Fibroblast of skin of left biceps (primary cell): Measurements from ENCODE around the gene RCOR2.
"Not testable (repeated sequence)": the region's sequence is repeated elsewhere in the genome, so short reads cannot be mapped to it uniquely, and the experiment has no call there.

Experiments used
- DNase-seq, 2 experiments: peaks; one replicate each; pipeline ENCODE4 v3.0.0-alpha.2; 2013; ENCODE audit warnings: low read depth in 2 of 2

RCOR2 gene

DNA sequence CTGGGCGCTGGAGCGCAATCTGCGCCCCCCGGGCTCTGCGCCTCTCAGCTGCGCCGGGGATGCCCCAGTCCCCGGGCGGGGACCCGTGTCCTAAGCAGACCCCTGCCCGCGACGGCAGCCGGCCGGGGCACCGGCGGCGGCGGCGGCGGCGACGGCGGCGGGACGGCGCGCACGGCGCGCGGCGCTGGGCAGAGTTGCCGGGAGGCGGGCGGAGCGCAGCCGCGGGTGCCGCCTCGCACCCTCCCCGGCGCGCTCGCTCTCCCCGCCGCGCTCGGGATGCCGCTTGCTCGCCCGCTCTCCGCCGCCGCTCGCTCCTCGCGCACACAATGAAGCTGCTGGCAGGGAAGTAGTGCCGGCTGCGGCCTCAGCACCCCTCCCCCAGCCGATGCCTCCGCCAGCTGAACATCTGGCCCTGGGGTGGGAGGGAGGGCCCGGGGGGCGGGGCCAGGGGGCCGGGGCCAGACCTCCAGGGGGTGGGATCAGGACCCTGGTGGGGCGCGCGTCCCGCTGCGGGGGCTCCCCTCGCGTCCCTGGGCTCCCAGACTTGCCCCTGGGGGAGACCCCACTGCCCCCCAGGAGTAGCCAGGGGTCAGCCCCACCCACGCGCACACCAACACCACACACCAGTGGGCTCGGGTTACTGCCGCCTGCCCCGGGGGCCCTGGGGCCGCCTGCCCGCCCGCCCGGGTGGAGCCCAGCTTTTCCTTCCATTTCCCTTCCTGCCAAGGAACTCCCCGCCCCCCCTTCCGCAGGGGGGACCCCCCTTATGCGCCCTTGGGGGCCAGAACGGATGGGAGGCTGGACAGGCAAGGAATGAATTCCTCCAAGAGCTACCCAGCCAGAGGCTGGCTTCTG, at the start of gene RCOR2:
Gene RCOR2 (minus strand): TSS at position 328 of the 855 bp plus-strand sequence. CDS start 708 bp downstream, outside the sequence.
- DNase-seq = peak; percentile 73 to 74

DNA sequence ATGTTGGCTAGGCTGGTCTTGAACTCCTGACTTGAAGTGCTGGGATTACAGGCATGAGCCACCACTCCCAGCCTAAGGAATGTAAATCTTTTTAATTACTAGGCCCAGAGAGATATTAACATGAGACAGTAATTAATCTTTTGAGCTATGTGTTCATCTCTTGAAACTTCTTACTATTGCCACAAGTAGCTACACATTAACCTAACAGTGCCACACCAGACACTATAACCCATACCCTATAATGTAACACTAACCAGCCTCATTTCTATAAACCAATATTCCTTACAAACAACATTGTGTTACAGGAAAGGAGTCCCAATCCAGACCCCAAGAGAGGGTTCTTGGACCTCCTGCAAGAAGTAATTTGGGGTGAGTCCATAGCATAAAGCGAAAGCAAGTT, 49.5 kb upstream of the RCOR2 start:
- DNase-seq = no peak

DNA sequence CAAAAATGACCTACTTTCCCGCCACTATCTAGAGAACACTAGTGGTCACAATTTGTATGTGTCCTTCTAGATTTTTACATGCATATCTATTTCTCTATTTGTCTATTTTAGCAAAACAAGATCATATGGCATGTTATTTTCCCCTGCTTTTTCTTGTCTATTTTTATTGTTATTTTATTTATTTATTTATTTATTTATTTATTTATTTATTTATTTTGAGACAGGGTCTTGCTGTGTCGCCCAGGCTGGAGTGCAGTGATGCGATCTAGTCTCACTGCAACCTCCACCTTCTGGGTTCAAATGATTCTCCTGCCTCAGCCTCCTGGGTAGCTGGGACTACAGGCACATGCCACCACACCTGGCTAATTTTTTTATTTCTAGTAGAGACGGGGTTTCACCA, 46.9 kb upstream of the RCOR2 start:
- not testable (repeated sequence) for DNase-seq

DNA sequence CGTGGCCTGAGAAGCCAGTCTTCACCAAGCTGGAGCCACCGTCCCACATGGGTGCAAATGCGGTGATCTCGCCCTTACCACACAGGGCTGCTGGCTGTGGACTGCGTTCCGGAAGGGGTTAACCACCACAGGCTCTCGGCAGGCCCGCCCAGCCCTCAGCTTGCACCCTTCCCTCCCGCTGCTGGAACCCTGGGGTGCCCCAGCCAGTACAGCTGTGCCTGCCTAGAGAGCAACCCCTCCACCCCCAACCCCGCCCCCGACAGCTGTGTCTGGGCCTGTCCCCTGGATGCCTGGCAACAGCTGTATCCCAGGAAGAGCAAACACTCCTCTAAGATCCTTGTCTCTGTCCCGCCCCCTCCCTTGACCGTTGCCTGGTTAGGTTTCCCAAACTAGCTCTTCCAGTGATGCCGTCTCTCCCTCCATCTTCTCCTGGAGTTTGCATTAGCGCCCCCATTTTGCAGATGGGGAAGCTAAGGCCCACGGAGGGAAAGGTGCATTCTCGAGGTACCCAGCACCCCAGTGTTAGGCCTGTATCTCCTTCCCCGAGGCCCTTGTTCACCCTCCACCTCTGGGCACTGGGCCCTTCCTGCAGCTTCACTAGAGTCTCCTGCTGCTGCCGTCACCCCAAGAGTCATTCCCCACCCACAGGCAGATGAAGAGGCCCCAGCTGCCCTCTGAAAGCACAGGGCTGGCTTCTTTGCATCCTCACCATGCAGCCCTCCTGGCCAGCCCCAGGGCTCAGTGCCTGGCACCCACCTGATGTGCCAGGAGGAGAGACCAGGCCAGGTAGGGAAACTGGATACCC, 44.8 kb upstream of the RCOR2 start:
- DNase-seq = no peak

DNA sequence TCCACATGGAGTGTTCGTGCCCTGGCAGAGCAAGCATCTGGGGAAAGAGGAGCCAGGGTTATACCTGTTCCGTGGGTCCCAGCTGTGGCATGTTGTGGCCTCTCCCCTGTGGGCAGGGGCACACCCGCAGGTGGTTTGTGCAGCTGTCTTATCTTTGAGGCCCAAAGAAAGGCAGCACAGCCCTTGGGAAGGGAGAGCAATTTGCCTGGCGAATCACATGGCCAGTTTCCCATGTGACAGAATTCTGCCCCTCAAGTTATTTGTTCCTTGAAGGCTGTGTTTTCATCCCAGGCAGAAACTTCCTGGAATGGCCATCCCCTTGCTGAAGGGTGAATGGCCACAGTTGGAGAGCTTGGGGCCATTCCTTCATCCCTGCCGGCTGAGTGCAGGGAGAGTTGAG, 41.0 kb upstream of the RCOR2 start:
- DNase-seq = no peak

DNA sequence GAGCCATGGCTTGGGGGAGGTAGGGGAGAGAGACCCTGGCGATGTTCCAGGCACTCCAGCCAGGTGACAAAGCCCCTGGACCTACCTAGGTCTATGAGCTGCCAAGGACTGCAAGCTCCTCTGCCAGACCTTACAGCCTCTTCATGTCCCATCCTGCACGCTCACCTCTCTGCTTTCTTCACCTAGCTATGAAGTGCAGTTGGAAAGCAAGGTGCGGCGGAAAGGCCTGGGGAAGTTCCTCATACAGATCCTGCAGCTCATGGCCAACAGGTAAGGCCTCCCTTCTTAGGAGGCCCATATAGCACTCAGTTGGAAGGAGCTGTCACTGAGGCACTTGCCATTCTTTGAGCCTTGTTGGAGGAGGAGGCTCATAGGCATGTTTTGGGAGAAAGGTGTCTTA, 35.6 kb upstream of the RCOR2 start:
- DNase-seq = no peak

DNA sequence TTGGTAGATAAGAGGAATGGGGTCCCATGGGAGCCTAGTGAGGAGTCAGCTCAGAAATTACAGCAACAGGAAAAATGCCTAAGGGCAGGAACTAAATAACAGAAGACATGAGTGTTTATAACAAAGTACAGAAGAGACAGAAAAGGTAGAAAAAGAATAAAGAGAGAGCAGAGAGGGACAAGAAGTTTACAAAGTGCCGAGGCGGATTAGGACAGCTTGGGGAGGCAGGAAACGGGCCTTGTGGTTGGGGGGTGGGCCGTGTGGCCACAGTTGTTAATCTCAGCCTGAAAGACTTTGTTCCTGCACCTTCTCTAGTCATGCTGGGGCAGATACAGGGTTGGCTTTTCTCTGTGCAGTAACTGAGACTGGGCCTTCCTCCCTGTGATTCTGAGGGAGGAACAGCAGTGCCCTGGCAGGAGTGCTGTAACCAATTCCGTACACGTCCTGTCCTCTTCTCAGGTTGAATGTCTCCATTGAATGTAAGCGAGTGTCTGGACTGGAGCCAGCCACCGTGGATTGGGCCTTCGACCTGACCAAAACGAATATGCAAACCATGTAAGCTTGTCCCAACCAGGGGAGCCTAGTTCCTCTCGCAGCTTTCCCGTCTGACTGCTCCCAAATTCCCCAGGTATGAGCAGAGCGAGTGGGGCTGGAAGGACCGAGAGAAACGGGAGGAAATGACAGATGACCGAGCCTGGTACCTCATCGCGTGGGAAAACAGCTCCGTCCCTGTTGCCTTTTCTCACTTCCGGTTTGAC, 35.0 kb upstream of the RCOR2 start:
- DNase-seq = no peak

DNA sequence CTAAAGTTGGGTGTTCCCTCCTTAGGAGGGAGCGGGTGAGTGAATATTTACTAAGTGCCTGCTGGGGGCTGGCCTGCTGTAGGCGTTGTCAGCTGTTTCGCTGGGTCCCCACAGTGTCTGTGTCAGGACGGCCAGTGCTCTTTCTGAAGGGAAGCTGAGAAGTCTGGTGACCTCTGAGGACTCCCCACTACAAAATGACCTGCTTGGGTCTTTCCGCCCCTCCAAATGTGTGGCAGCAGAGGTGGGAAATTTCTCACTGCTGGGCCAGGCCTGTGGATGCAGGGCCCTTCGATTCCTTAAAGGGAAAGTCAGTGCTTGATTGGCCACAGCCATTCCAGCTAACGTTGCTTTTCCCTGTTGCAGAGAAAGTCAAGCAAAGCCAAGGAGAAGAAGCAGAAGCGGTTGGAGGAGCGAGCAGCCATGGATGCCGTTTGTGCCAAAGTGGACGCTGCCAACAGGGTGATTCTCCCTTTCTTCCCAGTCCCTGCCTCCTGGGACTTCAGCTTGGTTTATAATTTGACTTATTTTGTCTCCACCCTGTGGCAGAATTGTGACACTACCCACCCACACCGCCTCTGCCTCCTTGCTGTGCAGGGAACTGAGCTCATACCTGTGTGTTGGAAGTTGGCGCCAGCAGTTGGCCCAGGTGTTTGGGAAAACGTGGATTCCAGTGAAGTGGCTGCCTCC, 28.7 kb upstream of the RCOR2 start:
- peak; percentile 20 to 28 for DNase-seq

DNA sequence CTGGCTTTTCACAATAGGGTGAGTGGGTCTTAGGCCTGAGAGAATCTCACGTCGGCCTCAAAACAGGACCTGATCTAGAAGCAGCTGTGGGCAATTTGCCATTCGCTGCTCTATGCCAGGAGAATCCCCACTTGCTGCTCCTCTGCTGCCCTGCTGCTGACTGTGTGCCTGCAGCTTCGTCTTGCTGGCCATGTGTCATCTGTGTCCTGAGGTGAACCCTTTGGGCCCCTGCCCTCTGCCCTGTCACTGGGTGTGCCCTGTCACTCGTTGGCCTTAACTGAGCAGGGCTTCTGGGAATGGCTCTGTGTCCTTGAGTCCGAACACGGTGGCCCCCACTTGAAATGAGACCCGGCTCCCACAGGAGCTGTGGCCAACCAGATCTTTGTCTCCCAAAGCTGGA, 28.0 kb upstream of the RCOR2 start:
- no peak for DNase-seq

DNA sequence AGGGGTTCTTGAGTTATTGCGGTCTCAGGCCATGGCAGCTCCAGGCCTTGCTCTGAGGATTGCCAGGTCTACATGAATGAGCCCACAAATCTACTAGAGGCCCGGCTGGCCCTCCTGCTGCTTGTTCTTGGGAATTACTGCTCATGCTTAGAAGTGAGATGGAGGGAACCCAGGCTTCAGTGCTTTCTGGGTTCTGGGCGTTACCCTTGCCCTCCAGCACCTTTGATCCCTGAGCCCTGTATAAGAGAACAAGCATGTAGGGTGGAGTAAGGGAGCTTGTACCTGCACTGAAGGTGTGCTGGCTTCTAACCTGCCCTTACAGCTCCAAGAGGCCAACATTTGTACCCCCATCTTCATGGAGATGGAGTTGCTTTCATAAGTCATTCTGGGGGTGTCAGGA, 25.8 kb upstream of the RCOR2 start:
- DNase-seq = no peak

DNA sequence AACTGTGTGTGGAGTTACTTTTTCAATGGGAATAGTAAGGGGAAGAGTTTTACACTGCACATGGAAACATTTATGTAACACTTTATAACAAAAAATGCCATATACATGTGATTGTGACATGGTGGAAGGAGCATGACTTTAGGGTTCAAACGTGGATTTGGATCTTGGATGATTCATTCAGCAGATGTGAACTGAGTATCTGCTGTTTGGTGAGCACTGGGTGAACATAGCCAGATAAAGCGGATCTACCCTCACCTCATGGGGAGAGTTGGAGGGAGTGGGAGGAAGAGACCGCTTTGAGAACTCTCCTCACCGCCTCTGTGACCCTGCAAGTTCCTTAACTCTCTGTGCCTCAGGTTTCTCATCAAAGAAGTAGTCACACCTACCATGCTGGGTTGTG, 24.9 kb upstream of the RCOR2 start:
- no peak for DNase-seq

DNA sequence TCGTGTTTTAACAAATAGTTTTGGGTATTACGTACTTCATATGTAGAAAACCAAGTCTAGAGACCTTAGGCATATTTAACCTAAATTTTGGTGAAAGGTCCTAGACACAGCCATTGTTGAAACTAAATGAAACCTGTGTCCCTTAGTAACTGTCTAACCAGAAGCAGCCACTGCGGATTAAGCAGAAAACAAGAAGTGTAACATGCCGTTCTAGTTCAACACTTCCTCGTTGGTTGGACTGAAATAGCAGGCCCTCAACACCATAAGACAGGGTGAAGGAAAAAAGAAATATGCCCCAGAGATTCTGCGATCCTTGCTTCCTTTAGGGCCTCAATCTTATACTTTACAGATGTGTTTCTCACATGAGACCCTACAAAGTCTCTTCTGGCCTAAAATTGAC, 23.8 kb upstream of the RCOR2 start:
- no peak for DNase-seq

DNA sequence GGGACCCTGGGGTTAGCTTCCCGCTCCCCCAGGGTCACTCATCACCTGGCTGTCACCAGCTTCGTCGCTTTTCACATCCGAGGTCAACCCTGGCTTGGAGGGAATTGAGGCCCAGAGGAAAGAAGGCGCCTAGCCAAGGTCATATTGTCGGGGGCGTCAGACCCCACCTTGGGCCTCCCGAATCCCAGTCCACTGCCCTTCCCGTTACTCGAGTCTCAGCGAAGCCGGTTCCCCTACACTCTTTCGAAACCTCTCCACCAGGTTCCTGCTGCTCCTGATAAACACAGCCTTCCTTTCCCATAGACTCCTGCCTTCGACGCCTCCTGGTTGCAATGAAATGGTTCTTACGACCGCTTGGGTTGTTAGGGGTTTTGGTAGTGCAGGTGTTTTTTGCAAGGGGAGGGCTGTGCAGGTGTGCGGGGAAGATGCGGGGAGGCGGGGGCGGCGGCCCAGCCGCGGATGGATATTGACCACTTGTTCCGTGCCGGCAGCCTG, 22.5 kb upstream of the RCOR2 start:
- DNase-seq = no peak

DNA sequence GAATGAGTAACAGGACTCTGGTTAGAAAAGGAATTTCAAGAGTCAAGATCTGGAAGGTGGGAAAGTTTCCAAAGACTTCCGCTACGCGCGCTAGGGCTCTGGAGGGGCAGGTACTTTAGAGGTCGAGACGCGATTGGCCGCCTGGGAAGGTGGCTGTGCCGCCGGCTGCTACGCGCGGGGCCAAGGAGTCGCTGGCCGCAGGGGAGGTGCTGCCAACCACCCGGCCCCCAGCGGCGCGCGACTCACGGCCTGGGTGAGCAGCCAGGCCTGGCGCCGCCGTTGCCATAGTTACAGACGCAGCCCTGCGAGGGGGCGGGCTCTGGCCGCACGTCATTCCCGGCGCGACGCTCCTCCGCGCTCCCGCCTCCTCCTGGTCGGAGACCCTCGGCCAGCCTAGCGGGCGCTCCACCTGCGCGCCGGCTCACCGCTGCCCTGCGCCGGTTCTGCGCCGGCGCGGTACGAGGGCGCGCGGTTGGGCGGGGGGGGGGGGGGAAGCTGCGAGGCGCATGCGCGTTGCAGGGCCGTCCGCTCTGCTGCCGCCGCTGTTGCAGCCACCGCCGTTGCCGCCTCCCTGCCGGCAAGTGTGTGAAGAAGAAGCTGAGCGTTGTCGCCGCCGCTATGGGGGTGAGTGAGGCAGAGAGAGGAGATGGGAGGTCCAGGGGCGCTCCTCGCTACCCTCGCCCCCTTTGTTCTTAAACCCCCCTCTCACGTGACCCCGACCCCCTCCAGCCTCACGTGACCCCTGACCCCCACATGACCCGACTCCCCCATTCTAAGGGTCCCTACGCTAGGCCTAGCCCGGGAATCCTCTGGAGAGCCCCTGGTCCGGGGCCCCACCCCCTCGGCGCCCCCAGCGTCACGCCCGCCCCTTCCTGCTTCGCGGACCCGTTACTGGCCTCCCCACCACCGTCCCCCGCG, 21.8 kb upstream of the RCOR2 start, which contains the start of gene NAA40:
Gene NAA40 (plus strand): TSS at position 524 of the 918 bp plus-strand sequence. CDS start 95 bp downstream, at position 619.
- DNase-seq = peak; percentile 84 to 85

DNA sequence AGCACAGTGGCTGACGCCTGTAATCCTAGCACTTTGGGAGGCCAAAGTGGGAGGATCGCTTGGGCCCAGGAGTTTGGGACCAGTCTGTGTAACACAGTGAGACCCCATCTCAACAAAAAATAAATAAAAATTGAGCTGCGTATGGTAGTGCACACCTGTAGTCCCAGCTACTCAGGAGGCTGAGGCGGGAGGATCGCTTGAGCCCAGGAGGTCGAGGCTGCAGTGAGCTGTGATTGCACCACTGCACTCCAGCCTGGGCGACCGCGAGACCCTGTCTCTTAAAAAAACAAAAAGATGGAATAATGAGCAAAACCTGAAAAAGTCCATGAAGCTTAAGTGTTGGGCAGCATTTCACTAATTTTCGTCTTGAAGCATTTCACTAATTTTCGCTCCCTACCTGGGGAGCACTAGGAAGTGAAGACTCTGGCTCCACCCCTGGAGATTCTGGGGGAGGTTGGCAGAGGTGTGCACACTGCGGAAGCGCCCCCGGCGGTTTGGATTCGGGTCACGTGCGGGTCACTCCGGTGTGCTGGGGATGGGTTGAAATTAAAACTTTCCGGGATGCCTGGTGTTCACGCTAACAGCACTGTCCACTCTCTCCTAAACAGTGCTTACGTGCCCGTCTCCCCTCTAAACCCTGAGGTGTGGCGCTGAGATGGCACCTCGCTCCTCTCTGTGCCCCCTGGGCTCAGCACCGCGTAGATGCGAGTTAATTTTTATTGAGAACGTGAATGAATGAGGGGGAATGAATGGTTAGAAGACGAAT, 20.9 kb upstream of the RCOR2 start:
- no peak for DNase-seq

DNA sequence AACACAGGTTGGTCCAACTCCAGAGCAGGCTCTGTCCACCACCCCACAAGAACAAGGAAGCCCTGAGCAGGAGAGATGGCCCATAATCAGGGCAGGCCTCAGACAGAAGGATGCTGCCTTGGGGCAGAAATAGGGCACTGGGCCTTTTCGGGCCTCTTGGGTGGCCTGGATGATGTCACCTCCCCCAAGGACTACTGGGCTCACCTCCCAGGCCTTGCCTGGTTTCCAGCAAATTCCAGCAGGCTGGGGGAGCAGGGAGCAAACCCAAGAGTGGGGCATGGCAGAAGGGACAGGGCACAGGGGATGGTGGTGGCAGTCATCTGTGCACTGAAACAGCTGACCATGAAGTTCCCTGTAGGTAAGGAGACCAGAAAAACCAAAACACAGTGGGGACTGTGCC, 16.5 kb upstream of the RCOR2 start:
- DNase-seq = no peak

DNA sequence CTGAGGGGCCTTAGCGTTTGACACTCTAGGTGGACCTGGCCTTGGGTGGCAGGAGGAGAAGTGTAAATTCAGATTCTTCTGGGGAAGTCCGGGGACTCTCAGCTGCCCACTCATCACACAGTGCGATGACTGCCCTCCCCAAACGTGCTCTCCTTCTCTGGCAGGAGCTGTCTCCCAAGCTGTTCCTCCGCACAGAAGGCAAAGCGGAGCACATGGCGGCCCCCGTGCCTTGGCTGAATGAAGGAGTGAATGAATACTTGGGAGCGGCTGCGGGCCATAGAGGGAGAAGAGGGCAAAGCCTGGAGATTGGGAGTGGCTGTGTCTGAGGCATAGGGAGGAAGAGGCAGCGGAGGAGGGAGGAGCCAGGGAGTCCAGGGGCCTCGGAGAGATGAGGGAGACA, 14.9 kb upstream of the RCOR2 start:
- DNase-seq = no peak

DNA sequence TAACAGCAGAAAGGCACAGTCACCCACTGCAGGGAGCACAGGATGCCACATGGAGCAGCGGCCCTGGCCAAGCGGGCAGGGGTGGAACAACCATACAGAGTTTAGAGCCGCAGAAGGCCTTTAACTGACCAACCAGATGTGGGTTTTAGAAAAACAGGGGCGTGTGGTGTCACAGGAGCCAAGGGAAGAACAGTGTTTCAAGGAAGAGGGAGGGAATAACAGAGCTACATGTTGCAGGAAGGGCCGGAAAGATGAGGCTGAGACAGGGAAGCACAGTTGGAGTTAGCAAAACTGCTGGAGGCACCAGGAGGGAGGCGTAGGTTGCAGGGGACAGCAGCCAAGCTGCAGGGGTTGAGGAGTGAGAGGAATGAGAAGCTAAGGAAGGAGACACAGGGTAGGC, 14.1 kb upstream of the RCOR2 start:
- no peak for DNase-seq

DNA sequence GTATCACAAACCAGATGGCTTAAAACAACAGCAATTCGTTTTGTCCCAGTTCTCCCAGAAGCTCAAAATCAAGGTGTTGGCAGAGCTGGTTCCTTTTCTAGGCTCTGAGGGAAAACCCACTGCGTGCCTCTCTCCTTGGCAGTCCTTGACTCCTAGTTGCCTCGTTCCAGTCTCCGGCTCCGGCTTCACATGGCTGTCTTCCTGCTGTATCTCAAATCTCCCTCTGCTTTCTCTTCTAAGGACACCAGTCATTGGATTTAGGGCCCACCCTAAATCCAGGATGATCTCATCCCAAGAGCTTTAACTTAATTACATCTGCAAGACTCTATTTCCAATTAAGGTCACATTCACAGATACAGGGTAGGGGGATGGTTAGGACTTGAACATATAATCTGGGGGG, 12.7 kb upstream of the RCOR2 start:
- no peak for DNase-seq

DNA sequence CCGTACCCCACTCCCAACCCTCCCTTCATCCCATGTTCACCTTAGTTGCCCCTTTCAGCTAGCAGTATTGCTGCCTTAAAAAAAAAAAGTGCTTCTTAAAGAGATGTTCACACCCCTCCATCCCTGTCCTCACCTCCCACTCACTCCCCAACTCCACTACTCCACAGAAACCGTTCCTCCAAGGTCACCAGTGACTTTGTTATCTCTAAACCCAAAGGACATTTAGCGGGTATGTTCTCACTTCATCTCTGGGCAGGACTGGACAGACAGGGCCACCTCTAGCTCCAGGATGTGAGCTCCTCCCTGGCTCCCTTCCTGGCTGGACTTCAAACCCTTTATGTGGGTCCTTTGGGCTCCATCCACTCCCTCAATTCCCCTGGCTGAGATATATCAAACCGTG, 6.4 kb upstream of the RCOR2 start:
- no peak for DNase-seq
